GM21423 (cell line): Measurements from ENCODE around the gene KRT28.

Experiments
- ATAC-seq: cut with Tn5 transposase; IDR thresholded peaks from one replicate; pipeline ENCODE4 v1.9.1; 2021; ENCODE audit warnings: mild to moderate bottlenecking, moderate library complexity; ENCODE audit not compliant: unreplicated experiment

KRT28 gene, protein sequence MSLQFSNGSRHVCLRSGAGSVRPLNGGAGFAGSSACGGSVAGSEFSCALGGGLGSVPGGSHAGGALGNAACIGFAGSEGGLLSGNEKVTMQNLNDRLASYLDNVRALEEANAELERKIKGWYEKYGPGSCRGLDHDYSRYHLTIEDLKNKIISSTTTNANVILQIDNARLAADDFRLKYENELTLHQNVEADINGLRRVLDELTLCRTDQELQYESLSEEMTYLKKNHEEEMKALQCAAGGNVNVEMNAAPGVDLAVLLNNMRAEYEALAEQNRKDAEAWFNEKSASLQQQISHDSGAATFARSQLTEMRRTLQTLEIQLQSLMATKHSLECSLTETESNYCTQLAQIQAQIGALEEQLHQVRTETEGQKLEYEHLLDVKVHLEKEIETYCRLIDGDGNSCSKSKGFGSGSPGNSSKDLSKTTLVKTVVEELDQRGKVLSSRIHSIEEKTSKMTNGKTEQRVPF

DNA sequence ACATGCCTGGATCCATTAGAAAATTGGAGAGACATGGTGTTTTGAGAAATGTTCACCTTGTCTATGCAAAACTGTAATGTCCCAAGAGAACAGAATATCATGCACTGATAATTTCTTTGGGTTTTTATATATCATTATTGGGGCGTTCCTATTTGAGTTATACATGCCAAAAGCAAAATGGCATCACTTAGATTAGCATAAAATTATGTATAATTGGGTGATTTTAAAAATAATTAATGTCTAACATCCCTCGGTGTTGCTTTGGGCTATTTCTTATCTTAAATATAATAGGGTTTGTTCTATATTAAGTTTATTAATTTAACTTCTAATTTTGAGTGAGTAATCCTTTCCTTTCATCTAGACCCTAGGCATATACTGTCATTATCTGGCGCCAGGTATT is at the start of gene KRT28:
Gene KRT28 (minus strand): TSS at position 101 of the 400 bp plus-strand sequence. CDS start 66 bp downstream, at position 35.
- no peak for ATAC-seq

DNA sequence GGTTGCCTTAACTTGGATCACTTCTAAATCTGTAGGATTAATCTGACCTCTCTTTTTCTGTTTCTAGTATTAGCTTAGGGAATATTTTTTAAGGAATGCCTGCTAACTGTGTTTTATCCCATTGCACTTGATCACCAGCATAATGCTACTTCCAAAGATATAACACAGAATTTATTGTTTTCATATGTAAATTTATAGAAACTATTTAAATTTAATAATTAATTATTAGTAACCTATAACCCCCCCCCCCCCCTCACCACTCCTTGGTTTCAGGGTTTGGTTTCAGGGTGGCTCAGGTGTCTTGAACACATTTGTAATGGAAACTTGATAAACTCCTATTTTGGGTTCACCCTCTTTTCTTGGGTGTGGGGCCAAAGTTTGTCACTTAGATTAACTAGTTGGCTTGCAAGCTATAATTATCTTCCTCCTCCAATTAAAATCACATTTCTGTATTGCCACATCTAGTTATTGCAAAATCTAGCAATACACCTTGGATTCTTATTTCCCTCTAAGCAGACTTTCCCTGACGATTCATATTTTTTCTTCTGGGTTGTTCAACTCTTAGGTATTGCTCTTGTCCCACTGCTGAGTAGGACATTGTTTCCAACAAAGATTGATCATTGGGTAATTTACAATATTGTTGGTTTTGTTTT is 49.0 kb upstream of the KRT28 start:
- ATAC-seq, result no peak

DNA sequence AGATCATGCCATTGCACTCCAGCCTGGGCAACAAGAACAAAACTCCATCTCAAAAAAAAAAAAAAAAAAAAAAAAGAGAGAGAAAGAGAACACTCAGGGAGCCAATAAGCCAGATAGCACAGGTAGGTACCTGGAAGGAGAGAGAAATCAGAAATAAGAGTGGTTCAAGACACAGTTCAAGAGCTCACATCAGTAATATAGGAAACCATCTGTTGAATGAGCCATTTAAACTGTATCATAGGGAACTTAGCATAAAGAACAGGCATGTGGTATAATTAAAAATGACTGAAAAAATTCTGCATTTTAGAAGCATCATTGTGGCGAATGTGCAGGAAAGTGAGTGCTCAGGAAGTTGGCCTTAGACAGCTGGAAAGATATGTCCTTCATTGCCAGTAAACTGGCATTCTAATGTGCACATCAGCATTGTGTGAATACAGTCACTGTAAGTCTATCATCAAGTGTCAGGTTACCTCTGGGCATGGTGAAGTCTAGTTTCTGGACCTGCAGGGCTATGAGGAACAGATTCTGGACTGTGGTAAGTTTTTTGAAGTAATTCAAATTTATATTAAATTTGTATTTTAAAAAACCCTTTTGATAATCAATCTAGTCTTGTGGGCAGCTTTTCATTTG is 46.9 kb upstream of the KRT28 start:
- no peak for ATAC-seq

DNA sequence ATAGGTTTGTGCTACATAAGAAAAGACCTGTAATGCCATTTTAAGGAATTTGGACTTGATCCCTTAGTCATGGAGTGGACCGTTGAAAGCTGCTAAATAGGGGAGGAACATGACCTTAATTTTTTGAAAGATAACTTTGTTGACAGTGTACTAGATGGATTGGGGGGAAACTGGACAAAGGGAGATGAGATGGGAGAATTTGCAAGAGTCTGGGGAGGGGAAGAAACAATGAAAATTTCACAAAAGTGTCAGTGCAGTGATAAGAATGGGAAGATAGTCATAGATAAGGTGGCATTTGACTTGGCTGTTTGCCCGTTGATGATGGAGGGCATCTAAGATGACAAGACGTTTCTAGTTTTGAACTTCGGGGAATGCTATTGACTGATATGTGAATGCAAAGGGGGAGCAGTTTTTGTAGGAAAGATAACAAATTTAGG is 44.9 kb upstream of the KRT28 start:
- no peak for ATAC-seq

DNA sequence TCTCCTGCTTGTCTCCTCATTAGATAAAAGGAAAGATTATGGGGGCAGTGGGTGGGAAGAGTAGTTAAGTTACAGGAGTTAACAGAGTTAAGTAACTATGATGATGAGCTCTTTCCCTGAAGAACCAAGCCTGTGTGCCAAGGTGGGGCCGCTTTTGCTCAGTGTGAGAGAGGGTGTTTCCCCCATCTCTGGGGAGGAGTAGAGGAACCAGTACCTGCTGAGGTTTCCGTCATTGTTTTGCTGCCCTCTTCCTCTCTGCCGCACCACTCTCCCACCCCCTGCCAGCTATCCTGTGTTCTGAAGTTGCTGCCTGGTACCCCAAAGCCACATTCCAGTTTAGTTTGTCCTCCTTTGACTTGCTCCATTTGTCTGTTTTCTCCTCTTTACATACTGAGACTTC is 43.5 kb upstream of the KRT28 start:
- ATAC-seq, result no peak

DNA sequence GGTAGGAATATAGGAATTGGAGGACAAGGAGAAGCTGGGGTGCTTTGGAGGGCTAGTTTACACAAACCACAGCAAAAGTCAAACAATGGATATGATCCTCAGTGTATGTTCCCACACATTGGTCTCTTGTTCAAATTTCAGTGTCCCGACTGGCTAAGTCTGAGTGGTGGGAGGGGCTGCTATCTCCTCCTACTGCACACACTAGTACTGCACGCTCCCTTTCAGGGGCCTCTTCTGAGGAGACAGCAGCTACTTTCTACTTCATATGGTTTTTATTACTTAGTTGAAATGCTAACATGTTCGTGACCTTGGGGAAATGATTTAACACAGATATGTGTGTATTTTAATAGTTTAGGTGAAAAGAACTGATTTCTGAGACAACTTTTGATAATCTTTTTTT is 41.5 kb upstream of the KRT28 start:
- ATAC-seq, result no peak

DNA sequence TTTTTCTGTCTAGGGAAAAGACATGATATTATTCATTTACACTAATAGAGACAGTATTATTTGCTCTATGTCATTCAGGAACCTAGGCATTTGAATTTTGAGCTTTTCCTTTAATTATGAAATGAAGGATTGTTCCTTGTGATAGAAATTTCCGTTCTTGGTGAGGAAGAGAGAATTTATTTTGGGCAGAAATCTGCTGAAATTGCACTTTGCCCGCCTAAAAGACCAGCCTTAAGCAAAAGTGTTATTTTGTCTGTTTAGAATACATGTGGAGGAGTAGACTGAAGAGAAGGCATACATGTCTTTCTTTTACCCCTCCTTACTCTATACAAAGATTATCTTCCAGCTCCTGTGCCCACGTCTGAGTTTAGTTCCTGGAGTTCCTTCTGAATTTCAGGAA is 39.4 kb upstream of the KRT28 start:
- ATAC-seq, result no peak

DNA sequence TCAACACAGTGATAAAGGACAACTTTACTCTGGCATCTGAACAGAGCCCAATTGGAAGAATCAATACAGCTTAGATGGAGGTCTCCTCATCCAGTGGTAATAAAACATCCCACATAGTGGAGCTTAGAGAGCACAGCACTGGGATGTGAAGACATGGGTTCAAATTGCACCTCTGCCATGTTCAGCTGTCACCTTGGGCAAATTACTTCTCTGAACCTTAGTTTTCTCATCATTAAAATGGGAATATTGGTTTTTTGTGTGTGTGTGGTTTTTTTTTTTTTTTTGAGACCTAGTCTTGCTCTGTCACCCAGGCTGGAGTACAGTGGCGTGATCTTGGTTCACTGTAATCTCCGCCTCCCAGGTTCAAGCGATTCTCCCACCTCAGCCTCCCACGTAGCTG is 36.3 kb upstream of the KRT28 start:
- ATAC-seq, result no peak

DNA sequence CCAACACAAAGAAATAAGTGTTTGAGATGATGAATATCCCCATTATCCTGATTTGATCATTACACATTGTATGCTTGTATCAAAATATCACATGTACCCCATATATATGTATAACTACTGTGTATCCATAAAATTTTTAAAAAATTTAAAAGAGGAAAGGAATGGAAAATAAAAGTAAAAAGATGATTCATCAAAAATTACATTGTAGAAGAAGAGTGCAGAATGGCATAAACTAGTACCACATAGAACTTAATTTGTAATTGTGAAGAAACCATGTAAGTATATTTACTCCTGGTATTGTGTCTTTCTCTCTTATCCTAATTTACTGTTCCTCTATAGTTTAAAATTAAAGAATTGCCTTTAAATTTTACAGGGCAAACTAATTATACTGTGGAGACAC is 34.1 kb upstream of the KRT28 start:
- no peak for ATAC-seq

DNA sequence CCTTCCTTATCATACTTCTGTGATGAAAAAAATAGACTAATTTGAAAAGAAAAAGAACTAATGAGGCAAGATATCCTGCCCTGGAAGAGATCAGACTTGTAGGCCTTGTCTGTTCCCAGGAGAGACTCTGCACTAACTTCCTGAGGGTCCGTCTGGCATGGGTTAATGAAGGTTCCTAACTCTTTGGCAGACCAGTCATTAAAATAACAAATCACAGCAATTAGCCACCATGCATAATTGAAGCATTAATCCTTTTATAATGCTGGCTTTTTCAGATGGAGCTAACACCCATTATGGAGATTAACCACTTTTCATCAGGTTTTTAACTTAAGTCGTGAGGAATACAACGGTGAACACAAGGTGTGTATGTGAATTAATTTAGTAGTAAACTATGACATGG is 33.1 kb upstream of the KRT28 start:
- ATAC-seq, result no peak

DNA sequence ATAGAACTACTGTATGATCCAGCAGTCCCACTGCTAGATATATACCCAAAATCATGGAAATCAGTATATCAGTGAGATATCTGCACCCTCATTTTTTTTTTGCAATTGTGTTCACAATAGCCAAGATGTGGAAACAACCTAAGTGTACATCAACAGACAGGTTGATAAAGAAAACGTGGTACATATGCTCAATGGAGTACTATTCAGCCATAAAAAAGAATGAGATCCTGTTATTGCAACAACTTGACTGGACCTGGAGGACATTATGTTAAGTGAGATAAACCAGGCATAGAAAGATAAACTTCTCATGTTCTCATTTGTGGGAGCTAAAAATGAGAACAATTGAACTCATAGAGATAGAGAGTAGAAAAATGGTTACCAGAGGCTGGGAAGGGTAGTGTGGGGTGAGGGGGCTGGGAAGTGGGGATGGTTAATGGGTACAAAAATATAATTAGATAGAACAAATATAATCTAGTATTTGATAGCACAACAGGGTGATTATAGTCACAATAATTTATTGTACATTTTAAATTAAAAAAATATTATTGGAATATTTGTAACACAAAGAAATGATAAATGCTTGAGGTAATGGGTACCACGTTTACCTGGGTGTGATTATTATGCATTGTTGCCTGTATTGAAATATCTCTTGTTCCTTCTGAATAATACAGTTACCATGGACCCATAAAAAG is 30.5 kb upstream of the KRT28 start:
- no peak for ATAC-seq

DNA sequence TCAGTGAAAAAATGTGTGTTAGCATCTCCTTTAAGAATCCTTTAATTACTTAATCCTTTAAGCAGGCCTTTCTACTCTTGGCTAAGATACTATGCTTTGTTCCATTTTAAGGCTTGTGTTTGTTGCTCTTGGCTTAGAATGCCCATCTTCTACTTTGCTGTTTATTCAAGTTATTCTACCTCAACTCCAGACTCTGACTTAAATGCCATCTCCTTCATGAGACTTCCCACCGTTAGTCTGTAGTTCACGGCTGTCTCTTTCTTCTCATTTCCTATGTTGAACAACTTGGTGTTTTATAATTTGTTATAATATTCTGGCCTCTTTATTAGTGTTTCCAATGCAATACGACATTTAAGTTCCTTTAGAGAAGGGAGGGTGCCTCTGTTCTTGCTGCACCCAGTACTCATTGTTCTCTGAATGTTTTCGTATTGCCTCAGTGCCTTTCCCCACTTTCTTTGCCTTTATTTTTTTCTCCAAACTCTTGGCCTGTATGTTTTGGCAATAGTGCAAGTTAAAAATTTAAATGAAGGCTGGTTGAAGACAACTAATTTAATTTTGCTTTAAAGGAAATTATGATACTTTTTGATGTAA is 28.8 kb upstream of the KRT28 start:
- no peak for ATAC-seq

DNA sequence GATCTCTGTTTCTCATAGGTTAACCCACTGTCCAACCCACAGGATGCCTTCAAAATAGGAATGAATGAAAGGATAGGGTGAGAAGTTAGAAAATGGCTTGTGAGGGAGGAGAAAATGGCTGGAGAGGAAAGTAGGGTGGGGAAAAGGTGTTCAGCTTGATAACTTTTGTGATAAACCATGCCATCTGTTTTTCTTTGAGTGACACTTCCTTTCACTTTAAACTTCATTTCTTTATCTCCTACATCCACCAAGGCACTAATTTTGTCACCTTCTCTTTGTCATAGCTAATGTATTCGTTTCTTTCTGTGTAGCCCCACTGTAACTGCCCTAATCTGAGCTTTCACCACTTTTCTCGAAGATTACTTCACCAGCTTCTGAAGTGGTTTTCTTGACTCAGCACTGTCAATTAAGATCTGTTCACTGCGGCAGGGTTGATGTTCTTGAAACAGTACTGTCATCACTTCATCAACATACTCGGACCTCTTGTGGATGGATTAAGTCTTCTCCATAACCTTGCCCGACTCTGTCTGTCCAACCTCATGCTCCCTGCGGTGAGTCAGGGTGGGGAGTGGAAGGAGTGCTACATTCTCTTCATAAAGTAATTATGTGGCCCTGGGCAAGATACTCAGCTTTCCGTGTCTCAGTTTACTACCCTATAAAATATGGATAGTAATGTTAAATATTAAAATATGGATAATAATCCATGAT is 28.1 kb upstream of the KRT28 start:
- no peak for ATAC-seq

DNA sequence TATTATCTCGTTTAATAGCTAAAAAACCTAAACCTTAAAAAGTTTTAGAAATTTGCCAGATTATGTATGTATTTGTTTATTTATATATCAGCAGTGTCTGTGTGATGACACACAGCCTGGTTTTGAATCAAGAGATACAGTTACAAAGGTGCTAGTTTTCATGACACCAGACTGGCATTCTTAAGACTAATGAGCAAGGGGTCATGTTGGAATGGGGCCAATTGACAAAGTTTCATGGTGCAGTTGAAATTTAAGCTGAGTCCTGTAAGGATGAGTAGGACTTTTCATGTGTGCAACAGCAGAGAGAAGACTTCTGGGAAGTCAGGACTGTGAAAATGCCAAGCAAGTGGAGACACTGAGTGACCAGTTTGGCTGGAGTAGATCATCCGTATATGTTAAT is 25.8 kb upstream of the KRT28 start:
- no peak for ATAC-seq

DNA sequence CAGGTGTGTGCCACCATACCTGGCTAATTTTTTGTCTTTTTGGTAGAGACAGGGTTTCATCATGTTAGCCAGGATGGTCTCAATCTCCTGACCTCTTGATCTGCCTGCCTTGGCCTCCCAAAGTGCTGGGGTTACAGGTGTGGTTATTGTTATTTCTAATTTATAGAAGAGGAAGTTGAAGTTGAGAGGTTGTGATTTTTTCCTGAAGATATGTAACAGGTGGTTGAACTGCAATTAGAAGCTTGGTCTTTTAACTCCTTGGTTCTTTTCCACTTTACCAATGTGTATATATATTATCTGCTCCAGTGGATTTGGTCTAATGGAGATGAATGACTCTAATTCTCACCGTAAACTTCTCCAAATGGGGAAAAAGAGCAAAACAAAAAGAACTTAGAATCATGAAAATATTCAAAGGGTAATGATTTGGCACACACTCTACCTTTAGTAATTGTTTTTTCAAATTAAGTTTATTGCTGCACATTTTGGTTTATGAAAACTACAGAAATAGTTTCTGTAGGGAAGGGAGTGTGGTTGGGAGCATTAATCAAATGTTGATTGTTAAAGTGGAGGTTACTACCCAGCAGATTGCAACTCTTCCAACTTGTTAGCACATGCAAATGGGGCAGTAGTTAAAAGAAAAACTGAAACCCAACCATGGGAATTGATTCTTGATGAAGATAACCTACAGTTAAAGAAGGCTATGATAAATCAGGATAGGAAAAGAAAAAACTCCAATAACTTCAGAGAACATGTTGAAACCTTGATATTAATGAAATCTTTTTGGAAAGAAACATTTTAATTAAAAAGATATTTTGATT is 24.5 kb upstream of the KRT28 start:
- ATAC-seq, result no peak

DNA sequence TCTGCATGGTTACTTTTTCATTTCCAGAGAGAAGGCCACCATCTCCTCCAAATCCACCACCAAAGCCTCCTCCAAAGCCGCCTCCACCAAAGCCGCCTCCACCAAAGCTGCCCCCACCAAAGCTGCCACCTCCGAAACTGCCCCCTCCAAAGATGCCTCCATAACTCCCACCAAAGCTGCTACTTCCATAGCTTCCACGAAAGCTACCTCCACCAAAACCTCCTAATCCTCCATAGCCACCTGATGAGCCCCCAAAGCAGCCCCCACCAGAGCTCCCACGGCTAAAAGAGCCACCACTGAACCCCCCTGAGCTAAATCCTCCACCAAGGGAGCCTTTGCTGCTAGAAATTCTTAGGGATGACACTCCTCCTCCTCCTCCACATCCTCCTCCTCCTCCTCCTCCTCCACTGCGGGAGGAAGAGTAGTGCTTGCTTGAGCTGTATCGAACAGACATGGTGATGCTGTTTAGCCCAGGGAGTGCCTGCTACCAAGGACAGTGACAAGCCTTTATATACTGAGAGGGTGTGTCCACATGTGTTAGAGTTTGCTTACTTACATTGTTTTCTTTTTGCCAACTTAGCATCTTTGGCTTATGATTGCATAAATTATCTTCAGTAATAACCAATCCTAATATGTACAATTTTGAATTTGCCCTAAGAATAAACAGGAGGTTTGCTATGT is 22.5 kb upstream of the KRT28 start, which contains the start of gene KRT10:
Gene KRT10 (minus strand): TSS at position 483 of the 681 bp plus-strand sequence. CDS start 29 bp downstream, at position 454.
- no peak for ATAC-seq

DNA sequence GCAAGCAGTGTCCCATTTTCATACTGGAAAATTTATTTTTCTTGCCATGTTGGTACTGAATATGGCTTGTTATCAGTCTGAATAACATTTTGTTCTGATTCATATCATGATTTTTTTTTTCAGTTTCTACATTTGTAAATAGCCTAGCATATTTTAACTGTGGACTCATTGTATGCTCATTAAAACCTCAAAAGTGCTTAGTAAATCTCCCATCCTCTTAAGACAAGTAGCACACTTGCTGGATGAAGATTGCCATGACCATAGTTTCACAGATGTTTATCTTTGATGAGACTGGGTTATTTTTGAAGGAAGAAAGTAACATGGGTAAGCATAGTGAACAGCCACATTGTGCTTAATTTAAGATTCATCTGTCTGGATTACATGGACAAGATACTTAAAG is 21.8 kb upstream of the KRT28 start:
- no peak for ATAC-seq

DNA sequence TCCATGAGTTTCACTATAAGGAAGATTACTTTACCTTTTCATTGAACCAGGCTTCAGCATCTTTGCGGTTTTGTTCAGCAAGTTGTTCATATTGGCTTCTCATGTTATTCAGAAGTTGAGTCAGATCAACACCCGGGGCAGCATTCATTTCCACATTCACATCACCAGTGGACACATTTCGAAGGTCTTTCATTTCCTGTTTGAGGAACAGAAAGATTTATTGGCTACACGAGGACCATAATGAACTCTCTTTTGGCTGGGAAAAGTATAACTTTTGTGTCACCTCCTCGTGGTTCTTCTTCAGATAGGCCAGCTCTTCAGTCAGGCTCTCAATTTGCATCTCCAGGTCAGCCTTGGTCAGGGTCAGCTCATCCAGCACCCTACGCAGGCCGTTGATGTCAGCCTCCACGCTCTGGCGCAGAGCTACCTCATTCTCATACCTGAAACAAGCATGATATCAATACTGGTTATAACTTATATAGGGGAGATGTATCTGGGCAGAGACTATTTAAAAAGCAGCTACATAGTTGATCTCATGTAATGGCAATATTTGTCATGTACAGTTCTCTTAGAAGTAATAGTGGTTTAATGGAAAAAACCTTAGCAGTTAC is 20.6 kb upstream of the KRT28 start:
- ATAC-seq, result no peak
